SJSA1 (cell line): ENCODE measurements around the gene CORO2A. TPM values are rescaled to one million over a fixed set of nuclear protein-coding genes. Genes with fewer than 3 reads are reported as not detected.
"Not testable (repeated sequence)": the region's sequence is repeated elsewhere in the genome, so short reads cannot be mapped to it uniquely, and the experiment has no call there.

Source experiments
- DNase-seq, 2 experiments: peaks; one replicate each; pipeline ENCODE4 v3.0.0-alpha.2; 2015 to 2020; ENCODE audit warnings: low spot score in 2 of 2, low read depth in 1 of 2
- H3K27ac ChIP-seq: fragments of 250-450 bp; sonication (Bioruptor Pico); 2 replicates; pipeline ENCODE4 v1.5.1; 2020; ENCODE audit warnings: mild to moderate bottlenecking, moderate library complexity
- H3K27me3 ChIP-seq: fragments of 250-450 bp; sonication (Bioruptor Pico); replicated peaks from 2 replicates; pipeline ENCODE4 v1.5.1; 2020; ENCODE audit warnings: mild to moderate bottlenecking, moderate library complexity
- H3K36me3 ChIP-seq: fragments of 250-450 bp; sonication (Bioruptor Pico); 2 replicates; pipeline ENCODE4 v1.5.1; 2020; ENCODE audit warnings: mild to moderate bottlenecking
- H3K4me1 ChIP-seq: fragments of 250-450 bp; sonication (Bioruptor Pico); replicated peaks from 2 replicates; pipeline ENCODE4 v1.6.1; 2021; ENCODE audit warnings: mild to moderate bottlenecking
- H3K4me3 ChIP-seq: fragments of 250-450 bp; sonication (Bioruptor Pico); 2 replicates; pipeline ENCODE4 v1.5.1; 2020; ENCODE audit warnings: mild to moderate bottlenecking
- H3K9me3 ChIP-seq: fragments of 250-450 bp; sonication (Bioruptor Pico); replicated peaks from 2 replicates; pipeline ENCODE4 v1.5.1; 2020; ENCODE audit warnings: mild to moderate bottlenecking
- total RNA-seq: library from RNA; depleted of rRNA; stranded (reverse); fragments of >200 nt; shearing (Covaris generic); gene quantifications from 2 replicates; pipeline ENCODE4 v1.2.3, GENCODE V29; 2014

Gene CORO2A
- total RNA-seq, 1 experiment from 2014 or later, result 0.16 TPM

- no peak overlapping the region for H3K4me3 ChIP-seq
- DNase-seq, result no peak
- H3K9me3 ChIP-seq, result no peaks in the 10 kb centered on the region
- no peaks in the 10 kb centered on the region for H3K27me3 ChIP-seq
- no peaks in the 10 kb centered on the region for H3K36me3 ChIP-seq
- H3K27ac ChIP-seq, result no peak overlapping the region
- H3K4me1 ChIP-seq, result no peaks in the 10 kb centered on the region
Observed at GRCh38 chr9:98181746-98182068, 10.7 kb downstream of the CORO2A start.

- Histone ChIP-seq H3K36me3 (no peaks in the 10 kb centered on the region), H3K9me3 (no peaks in the 10 kb centered on the region), H3K27me3 (no peaks in the 10 kb centered on the region), H3K4me1 (no peaks in the 10 kb centered on the region), H3K27ac (no peak overlapping the region), H3K4me3 (no peak overlapping the region)
- DNase-seq, result no peak
Observed at GRCh38 chr9:98180996-98181395, 11.4 kb downstream of the CORO2A start.

DNA sequence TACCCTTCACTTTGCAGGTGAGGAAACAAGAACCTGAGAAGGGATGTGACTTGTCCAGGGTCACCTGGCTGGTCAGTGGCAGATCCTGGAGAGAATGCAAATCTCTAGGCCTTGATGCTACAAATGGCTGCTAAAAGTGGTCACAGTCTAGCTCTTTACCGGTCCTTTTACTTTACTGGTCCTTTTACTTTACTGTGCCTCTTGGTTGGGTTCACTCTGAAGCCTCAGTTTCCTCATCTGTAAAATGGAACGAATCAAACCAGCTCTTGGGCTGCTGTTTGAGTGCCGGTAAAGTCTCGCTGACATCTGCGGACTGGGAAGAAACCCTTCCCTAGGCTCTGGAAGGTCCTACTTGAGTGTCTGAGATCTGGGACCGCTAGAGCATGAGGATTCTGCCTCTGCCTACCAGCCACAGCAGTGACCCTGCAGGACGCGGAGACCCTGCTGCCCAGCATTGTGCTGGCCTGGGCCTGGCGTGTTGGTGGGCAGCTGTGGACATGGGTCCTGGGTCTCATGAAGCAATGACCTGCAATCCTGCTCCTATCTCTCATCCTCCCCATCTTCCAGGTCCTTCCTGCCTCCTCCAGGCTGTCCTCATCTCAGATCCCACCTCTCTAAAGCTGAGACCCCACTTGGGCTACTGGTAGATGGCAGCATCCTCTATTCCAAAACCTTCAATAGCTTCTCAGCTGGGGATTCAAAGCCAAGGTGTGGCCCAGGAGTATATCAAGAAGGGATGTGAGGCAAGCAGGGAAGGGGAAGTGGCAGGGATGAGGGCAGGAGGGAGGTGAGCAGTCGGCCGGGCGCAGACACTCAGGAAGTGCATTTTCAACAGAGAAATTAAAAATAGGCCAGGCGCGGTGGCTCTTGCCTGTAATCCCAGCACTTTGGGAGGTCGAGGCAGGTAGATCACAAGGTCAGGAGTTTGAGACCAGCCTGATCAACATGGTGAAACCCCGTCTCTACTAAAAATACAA lies 13.3 kb downstream of the CORO2A start:
- no peaks in the 10 kb centered on the region for H3K36me3 ChIP-seq
- no peaks in the 10 kb centered on the region for H3K4me1 ChIP-seq
- no peak overlapping the region for H3K27ac ChIP-seq
- H3K4me3 ChIP-seq, result no peak overlapping the region
- DNase-seq, result no peak
- no peaks in the 10 kb centered on the region for H3K9me3 ChIP-seq
- no peaks in the 10 kb centered on the region for H3K27me3 ChIP-seq

- DNase-seq, result no peak
- H3K27me3 ChIP-seq, result no peaks in the 10 kb centered on the region
- no peaks in the 10 kb centered on the region for H3K36me3 ChIP-seq
- H3K4me1 ChIP-seq, result no peaks in the 10 kb centered on the region
- H3K9me3 ChIP-seq, result no peaks in the 10 kb centered on the region
- H3K27ac ChIP-seq, result no peak overlapping the region
- no peak overlapping the region for H3K4me3 ChIP-seq
Observed at GRCh38 chr9:98176391-98177259, 15.8 kb downstream of the CORO2A start.

GRCh38 chr9:98175762-98176161 lies 16.7 kb downstream of the CORO2A start:
- no peaks in the 10 kb centered on the region for H3K27me3 ChIP-seq
- no peak overlapping the region for H3K4me3 ChIP-seq
- H3K9me3 ChIP-seq, result no peaks in the 10 kb centered on the region
- no peaks in the 10 kb centered on the region for H3K4me1 ChIP-seq
- no peak for DNase-seq
- H3K36me3 ChIP-seq, result no peaks in the 10 kb centered on the region
- no peak overlapping the region for H3K27ac ChIP-seq

DNA sequence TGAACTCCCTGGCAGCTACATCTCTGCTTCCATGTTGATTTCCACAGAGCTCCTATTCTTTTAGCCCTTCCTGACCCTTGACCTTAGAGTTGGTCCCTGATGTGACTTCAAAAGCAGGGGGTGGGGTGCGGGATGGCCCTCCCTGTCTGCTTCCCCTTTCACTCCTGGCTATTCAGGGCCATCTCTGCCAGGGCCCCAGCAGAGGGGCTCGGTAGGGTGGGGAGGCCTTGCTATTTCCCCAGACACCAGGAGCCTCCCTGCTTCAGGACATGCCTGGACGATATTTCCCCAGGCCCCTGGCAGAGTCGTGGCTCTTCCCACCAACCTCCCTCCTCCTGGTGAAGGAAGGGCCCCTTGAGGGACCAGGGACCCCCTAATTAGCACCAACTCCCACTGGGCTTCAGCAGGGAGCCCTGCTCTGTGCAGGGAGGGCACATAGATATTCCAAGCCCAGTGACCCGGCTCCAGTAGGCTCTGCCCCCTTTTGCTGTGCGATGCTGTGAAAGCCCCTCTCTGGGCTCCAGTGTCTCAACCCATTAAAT lies 17.3 kb downstream of the CORO2A start:
- H3K27me3 ChIP-seq, result no peaks in the 10 kb centered on the region
- no peaks in the 10 kb centered on the region for H3K9me3 ChIP-seq
- no peaks in the 10 kb centered on the region for H3K4me1 ChIP-seq
- no peak for DNase-seq
- no peak overlapping the region for H3K27ac ChIP-seq
- no peak overlapping the region for H3K4me3 ChIP-seq
- H3K36me3 ChIP-seq, result no peaks in the 10 kb centered on the region

DNA sequence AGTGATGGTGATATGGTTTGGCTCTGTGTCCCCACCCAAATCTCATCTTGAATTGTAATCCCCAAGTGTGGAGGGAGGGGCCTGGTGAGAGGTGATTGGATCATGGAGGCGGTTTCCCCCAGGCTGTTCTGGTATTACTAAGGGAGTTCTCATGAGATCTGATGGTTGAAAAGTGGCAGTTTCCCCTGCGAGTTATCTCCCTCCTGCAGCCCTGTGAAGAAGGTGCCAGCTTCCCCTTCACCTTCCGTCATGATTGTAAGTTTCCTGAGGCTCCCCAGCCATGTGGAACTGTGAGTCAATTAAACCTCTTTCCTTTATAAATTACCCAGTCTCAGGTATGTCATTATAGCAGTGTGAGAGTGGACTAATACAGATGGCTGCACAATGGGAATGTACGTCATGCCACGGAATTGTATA lies 17.9 kb downstream of the CORO2A start:
- DNase-seq, H3K36me3 ChIP-seq, H3K4me3 ChIP-seq, H3K27me3 ChIP-seq, H3K27ac ChIP-seq, H3K4me1 ChIP-seq, H3K9me3 ChIP-seq: not testable (repeated sequence)

GRCh38 chr9:98173181-98173580 lies 19.3 kb downstream of the CORO2A start:
- Histone ChIP-seq H3K27me3 (no peaks in the 10 kb centered on the region), H3K4me1 (no peaks in the 10 kb centered on the region), H3K36me3 (no peaks in the 10 kb centered on the region), H3K27ac (no peak overlapping the region), H3K9me3 (no peaks in the 10 kb centered on the region), H3K4me3 (no peak overlapping the region)
- no peak for DNase-seq

- Histone ChIP-seq H3K36me3 (no peaks in the 10 kb centered on the region), H3K27me3 (no peaks in the 10 kb centered on the region), H3K4me1 (no peaks in the 10 kb centered on the region), H3K9me3 (no peaks in the 10 kb centered on the region), H3K4me3 (no peak overlapping the region), H3K27ac (no peak overlapping the region)
- no peak for DNase-seq
Observed at GRCh38 chr9:98172604-98173003, 19.8 kb downstream of the CORO2A start.

- Histone ChIP-seq H3K36me3 (no peaks in the 10 kb centered on the region), H3K4me3 (no peak overlapping the region), H3K9me3 (no peaks in the 10 kb centered on the region), H3K27me3 (0 out of 2 replicates have a peak, but pooled peaks cover 3% of the 10 kb centered on the region), H3K27ac (no peak overlapping the region), H3K4me1 (no peaks in the 10 kb centered on the region)
- DNase-seq, result no peak
Observed at GRCh38 chr9:98171176-98171925, 21.1 kb downstream of the CORO2A start.

GRCh38 chr9:98168941-98169488 lies 23.4 kb downstream of the CORO2A start:
- no peak for DNase-seq
- Histone ChIP-seq H3K4me1 (no peaks in the 10 kb centered on the region), H3K27ac (no peak overlapping the region), H3K36me3 (no peaks in the 10 kb centered on the region), H3K9me3 (no peaks in the 10 kb centered on the region), H3K4me3 (no peak overlapping the region), H3K27me3 (0 out of 2 replicates have a peak, but pooled peaks cover 5% of the 10 kb centered on the region)

DNA sequence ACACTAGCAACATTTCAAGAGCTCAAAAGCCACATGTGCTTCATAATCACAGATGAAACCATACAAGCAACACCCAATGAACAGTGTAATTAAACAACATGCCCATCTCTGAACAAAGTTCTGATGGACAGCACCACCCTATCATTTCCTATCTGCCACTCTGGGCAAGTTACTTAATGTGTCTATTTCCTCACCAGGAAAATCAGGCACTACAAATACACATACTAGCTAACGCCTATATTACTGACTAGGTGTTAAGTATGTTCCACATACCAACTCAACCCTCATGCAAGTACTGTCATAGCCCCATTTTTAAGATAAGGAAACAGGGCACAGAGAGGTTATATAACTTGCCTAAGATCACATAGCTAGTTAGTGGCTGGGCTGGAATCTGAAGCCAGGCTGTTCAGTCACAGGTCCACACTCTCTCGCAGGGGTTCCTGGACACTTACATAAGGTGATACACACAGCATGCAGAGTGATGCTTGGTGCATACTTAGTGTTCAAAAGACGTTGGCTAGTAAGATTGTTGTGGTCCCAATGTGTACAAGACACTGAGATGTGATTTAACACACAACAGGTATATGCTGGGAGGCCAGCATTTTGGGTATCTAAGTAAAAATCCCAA lies 24.2 kb downstream of the CORO2A start:
- Histone ChIP-seq H3K9me3 (no peaks in the 10 kb centered on the region), H3K27ac (no peak overlapping the region), H3K4me1 (no peaks in the 10 kb centered on the region), H3K4me3 (no peak overlapping the region), H3K27me3 (0 out of 2 replicates have a peak, but pooled peaks cover 5% of the 10 kb centered on the region), H3K36me3 (no peaks in the 10 kb centered on the region)
- DNase-seq, result no peak

GRCh38 chr9:98164912-98165311 lies 27.5 kb downstream of the CORO2A start:
- Histone ChIP-seq H3K4me3 (no peak overlapping the region), H3K9me3 (no peaks in the 10 kb centered on the region), H3K27ac (no peak overlapping the region), H3K27me3 (0 out of 2 replicates have a peak, but pooled peaks cover 5% of the 10 kb centered on the region), H3K4me1 (no peaks in the 10 kb centered on the region), H3K36me3 (no peaks in the 10 kb centered on the region)
- DNase-seq, result no peak
